ENCODE results near the gene PCBP3. TPM values are rescaled to one million over a fixed set of nuclear protein-coding genes. Genes with fewer than 3 reads are reported as not detected.

Gene PCBP3
- total and polyA plus RNA-seq, 2 of the 8 experiments (the other 6 are each of a cell fraction or from before 2014, with no cell fraction given): 3.5 to 6.3 TPM

- H3K27me3 ChIP-seq (replicated peaks in 1 of 4; ENCODE audit: control insufficient read depth in 3 of 4, extremely low read depth in 1 of 4, insufficient read depth in 3 of 4, low read length in 3 of 4): no peaks in the 10 kb centered on the region
- CTCF ChIA-PET (ENCODE audit: partially characterized antibody): no interaction called here
- H4K5ac ChIP-seq (ENCODE audit: insufficient read length, low read depth, low read length): no peak overlapping the region
- H2BK12ac ChIP-seq (ENCODE audit: low read depth, low read length): no peak overlapping the region
- DNase-seq (ENCODE audit: low read depth in 1 of 2, low spot score in 2 of 2): no peak
- no peaks in the 10 kb centered on the region for H3K9me3 ChIP-seq (ENCODE audit: insufficient read depth in 2 of 2, low read depth in 1 of 2, low read length in 1 of 2)
- no peak overlapping the region for H3K4me2 ChIP-seq (ENCODE audit: insufficient read depth in 1 of 2, low read depth in 2 of 2, low read length in 2 of 2)
- H3K4ac ChIP-seq (replicated peaks; ENCODE audit: insufficient read length, low read depth, low read length): no peak overlapping the region
- no peaks in the 10 kb centered on the region for H3K36me3 ChIP-seq (ENCODE audit: control insufficient read depth in 2 of 4, insufficient read depth in 4 of 4, low read length in 3 of 4)
- H3K4me3 ChIP-seq (ENCODE audit: extremely low read depth in 1 of 4, insufficient read depth in 2 of 4, low read depth in 3 of 4, low read length in 4 of 4): no peak overlapping the region
- no peak for FAIRE-seq
- no peak overlapping the region for H3K23ac ChIP-seq (ENCODE audit: insufficient read length)
- H4K20me1 ChIP-seq (replicated peaks in 1 of 2; ENCODE audit: control insufficient read depth in 1 of 2, insufficient read depth in 2 of 2, low read length in 2 of 2): peaks cover 0 to 2% of the 10 kb centered on the region in 2 experiments
- H4K8ac ChIP-seq (ENCODE audit: extremely low read depth, insufficient read depth, low read length): no peak overlapping the region
- H3K18ac ChIP-seq (ENCODE audit: extremely low read depth, low read length): no peak overlapping the region
- no peak overlapping the region for H3K56ac ChIP-seq (replicated peaks; ENCODE audit: insufficient read length, low read depth, low read length)
- no peak overlapping the region for H2AFZ ChIP-seq (ENCODE audit: low read length)
- H3K79me2 ChIP-seq (ENCODE audit: control insufficient read depth in 1 of 2, insufficient read depth in 2 of 2, low read length in 2 of 2): no peaks in the 10 kb centered on the region
- H3K4me1 ChIP-seq (replicated peaks in 1 of 4; ENCODE audit: control insufficient read depth in 3 of 4, insufficient read depth in 4 of 4, low read length in 3 of 4): peaks cover 0 to 2% (median 0%) of the 10 kb centered on the region in 4 experiments; a peak in 1 of 7 replicates
- H3K23me2 ChIP-seq (ENCODE audit: low read depth, low read length): no peaks in the 10 kb centered on the region
- TF ChIP-seq PHF8 (conservative IDR thresholded peaks at IDR 0.05; ENCODE audit: low read depth, low read length) (no peak), NANOG (IDR thresholded peaks at IDR 0.05; ENCODE audit: insufficient read depth, low read depth, low read length, poor library complexity, severe bottlenecking) (no peak), ASH2L (IDR thresholded peaks at IDR 0.05; ENCODE audit: low read length) (no peak)
- H2BK15ac ChIP-seq (ENCODE audit: low read length): no peak overlapping the region
- no peak overlapping the region for H2BK20ac ChIP-seq (ENCODE audit: low read length)
- H3K9ac ChIP-seq (replicated peaks in 1 of 4; ENCODE audit: extremely low read depth in 1 of 4, low read depth in 3 of 4, low read length in 3 of 4): no peak overlapping the region
- H2BK5ac ChIP-seq (ENCODE audit: low read depth, low read length): no peak overlapping the region
- no peak overlapping the region for H3K27ac ChIP-seq (ENCODE audit: low read depth, low read length)
- H3K79me1 ChIP-seq (ENCODE audit: low read depth, low read length): no peaks in the 10 kb centered on the region
- H2BK120ac ChIP-seq (replicated peaks; ENCODE audit: low read depth, low read length): no peak overlapping the region
- POLR2A ChIA-PET (ENCODE audit: partially characterized antibody): no interaction called here
- no peak overlapping the region for H2AK5ac ChIP-seq (ENCODE audit: low read depth, low read length)
- H3K14ac ChIP-seq (ENCODE audit: insufficient read length): no peak overlapping the region
- WGBS, 2 experiments (ENCODE audit: extremely low coverage in 1 of 2, insufficient coverage in 1 of 2, insufficient read length in 1 of 2, insufficient replicate concordance in 2 of 2, low coverage in 1 of 2, low lambda C conversion rate in 2 of 2, missing lambda C conversion rate in 1 of 2): 84% methylated on average over 9 of the region's 9 CpGs; no CpG with 5 or more reads in 1 of the 2 experiments
- H4K91ac ChIP-seq (replicated peaks; ENCODE audit: insufficient read length, low read length): no peak overlapping the region
These were observed 29.6 kb upstream of the PCBP3 start for GRCh38 chr21:45613881-45614280.
